Cardiac muscle cell (in vitro differentiated cells and primary cell): ENCODE results near the gene PHACTR3. TPM values are rescaled to one million over a fixed set of nuclear protein-coding genes. Genes with fewer than 3 reads are reported as not detected.

Experiments used
- DNase-seq, 2 donors: peaks; one replicate each; pipeline versions ENCODE4 v3.0.0 to v3.0.0-alpha.2; 2010 to 2017; ENCODE audit warnings: low read depth in 1 of 2, low spot score in 1 of 2
- H3K27ac ChIP-seq: fragments of 200-600 bp; sonication (generic); 2 replicates; pipeline ENCODE4 v1.5.1; 2016
- H3K27me3 ChIP-seq: fragments of 200-600 bp; sonication (generic); 2 replicates; pipeline ENCODE4 v1.6.0; 2016; ENCODE audit warnings: control low read depth
- H3K36me3 ChIP-seq: fragments of 200-600 bp; sonication (generic); 2 replicates; pipeline ENCODE4 v1.5.1; 2016; ENCODE audit warnings: control low read depth
- H3K4me1 ChIP-seq: fragments of 200-600 bp; sonication (generic); 2 replicates; pipeline ENCODE4 v1.8.1; 2017; ENCODE audit warnings: low read depth, mild to moderate bottlenecking, mixed run types
- H3K4me3 ChIP-seq: fragments of 200-600 bp; sonication (generic); 2 replicates; pipeline ENCODE4 v1.5.1; 2016; ENCODE audit warnings: mild to moderate bottlenecking
- H3K9me3 ChIP-seq: fragments of 200-600 bp; sonication (generic); 2 replicates; pipeline ENCODE4 v1.5.1; 2017; ENCODE audit warnings: low read depth, mild to moderate bottlenecking, control low read depth
- CTCF ChIP-seq: IDR thresholded peaks from 2 replicates; pipeline ENCODE4 v1.5.1; 2012; ENCODE audit warnings: low read depth, mild to moderate bottlenecking, low read length
- polyA plus RNA-seq: library from polyadenylated mRNA; unstranded; fragments of >200 nt; fragmentation: Nextera tagmentation; extraction: Ambion mirVana; gene quantifications from 2 replicates; pipeline ENCODE4 v1.2.1, GENCODE V29; 2016
- total RNA-seq: library from RNA; depleted of rRNA; stranded (reverse); fragments of >200 nt; gene quantifications from 2 replicates; pipeline ENCODE4 v1.2.3, GENCODE V29; 2016

PHACTR3 gene
- total and polyA plus RNA-seq, 2 experiments from 2014 or later: 0.55 to 17.0 TPM

GRCh38 chr20:59584278-59584925, 19.9 kb upstream of the PHACTR3 start:
- H3K4me3 ChIP-seq: no peak overlapping the region
- H3K27me3 ChIP-seq: no peaks in the 10 kb centered on the region
- H3K36me3 ChIP-seq: no peaks in the 10 kb centered on the region
- H3K27ac ChIP-seq: no peak overlapping the region
- no peak for DNase-seq
- no peaks in the 10 kb centered on the region for H3K9me3 ChIP-seq
- no peaks in the 10 kb centered on the region for H3K4me1 ChIP-seq
- TF ChIP-seq CTCF: no peak

GRCh38 chr20:59585714-59586409, 18.5 kb upstream of the PHACTR3 start:
- Histone ChIP-seq H3K27ac (no peak overlapping the region), H3K4me3 (no peak overlapping the region), H3K4me1 (no peaks in the 10 kb centered on the region), H3K9me3 (no peaks in the 10 kb centered on the region), H3K36me3 (no peaks in the 10 kb centered on the region), H3K27me3 (no peaks in the 10 kb centered on the region)
- no peak for TF ChIP-seq CTCF
- no peak for DNase-seq

- no peak for TF ChIP-seq CTCF
- Histone ChIP-seq H3K27me3 (no peaks in the 10 kb centered on the region), H3K36me3 (no peaks in the 10 kb centered on the region), H3K27ac (no peak overlapping the region), H3K9me3 (no peaks in the 10 kb centered on the region), H3K4me3 (no peak overlapping the region), H3K4me1 (no peaks in the 10 kb centered on the region)
- no peak for DNase-seq
These were observed 17.7 kb upstream of the PHACTR3 start for GRCh38 chr20:59586613-59587012.

GRCh38 chr20:59587570-59587969, 16.8 kb upstream of the PHACTR3 start:
- H3K4me1 ChIP-seq: no peaks in the 10 kb centered on the region
- no peak overlapping the region for H3K4me3 ChIP-seq
- no peak for DNase-seq
- H3K9me3 ChIP-seq: no peaks in the 10 kb centered on the region
- TF ChIP-seq CTCF: no peak
- H3K27me3 ChIP-seq: no peaks in the 10 kb centered on the region
- H3K36me3 ChIP-seq: no peaks in the 10 kb centered on the region
- H3K27ac ChIP-seq: no peak overlapping the region

GRCh38 chr20:59588236-59588855, 16.0 kb upstream of the PHACTR3 start:
- Histone ChIP-seq H3K27ac (no peak overlapping the region), H3K27me3 (no peaks in the 10 kb centered on the region), H3K4me3 (no peak overlapping the region), H3K36me3 (no peaks in the 10 kb centered on the region), H3K4me1 (no peaks in the 10 kb centered on the region), H3K9me3 (no peaks in the 10 kb centered on the region)
- no peak for DNase-seq
- TF ChIP-seq CTCF: no peak
